GM11168 (cell line): Measurements from ENCODE around the gene NGDN.
"Not testable (repeated sequence)": the region's sequence is repeated elsewhere in the genome, so short reads cannot be mapped to it uniquely, and the experiment has no call there.

ENCODE experiments used
- in situ Hi-C: fragments of 300-500 bp; cut with MboI; formaldehyde crosslinking; loops from one replicate; pipeline ENCODE4 v1.12.0; 2022; ENCODE audit warnings: low sequenced_read_pairs; ENCODE audit not compliant: unreplicated experiment

Gene NGDN

GRCh38 chr14:23469127-23469905 lies at the start of gene NGDN:
NGDN (plus strand) TSS chr14:23469703; CDS start chr14:23469716, 13 bp downstream.
- in situ Hi-C loops: no loop called here

GRCh38 chr14:23421594-23421993 lies 47.9 kb upstream of the NGDN start:
- in situ Hi-C loops: no loop called here

GRCh38 chr14:23423657-23424056 lies 45.8 kb upstream of the NGDN start:
- in situ Hi-C loops: no loop called here

GRCh38 chr14:23425169-23425568 lies 44.3 kb upstream of the NGDN start:
- in situ Hi-C loops: no loop called here

- in situ Hi-C loops: not testable (repeated sequence)
Measured at GRCh38 chr14:23425798-23426197, 43.7 kb upstream of the NGDN start.

GRCh38 chr14:23428686-23429495 lies 40.6 kb upstream of the NGDN start:
- in situ Hi-C loops: no loop called here

- in situ Hi-C loops: no loop called here
Measured at GRCh38 chr14:23430016-23430722, 39.3 kb upstream of the NGDN start.

GRCh38 chr14:23430723-23431085 lies 38.8 kb upstream of the NGDN start:
- in situ Hi-C loops: no loop called here

GRCh38 chr14:23431486-23431885 lies 38.0 kb upstream of the NGDN start:
- in situ Hi-C loops: no loop called here

- in situ Hi-C loops: no loop called here
Measured at GRCh38 chr14:23432102-23432925, 37.2 kb upstream of the NGDN start.

- in situ Hi-C loops: no loop called here
Measured at GRCh38 chr14:23432946-23433345, 36.6 kb upstream of the NGDN start.

GRCh38 chr14:23433457-23433856 lies 36.0 kb upstream of the NGDN start:
- in situ Hi-C loops: no loop called here

GRCh38 chr14:23434488-23435222 lies 34.8 kb upstream of the NGDN start:
- in situ Hi-C loops: no loop called here

- in situ Hi-C loops: no loop called here
Measured at GRCh38 chr14:23435543-23436326, 33.8 kb upstream of the NGDN start, which contains the start of gene MYH7. MYH7 (minus strand) TSS chr14:23435660; CDS start chr14:23433732, 1,928 bp downstream.

- in situ Hi-C loops: no loop called here
Measured at GRCh38 chr14:23436327-23437132, 33.0 kb upstream of the NGDN start.

GRCh38 chr14:23437133-23438100 lies 32.1 kb upstream of the NGDN start:
- in situ Hi-C loops: no loop called here
